Naive B cell (primary cell): ENCODE data around the gene ICAM2. TPM values are rescaled to one million over a fixed set of nuclear protein-coding genes. Genes with fewer than 3 reads are reported as not detected.
A peak's percentile ranks its signal among the peaks of the same experiment; 100 is the strongest.

Experiments
- ATAC-seq, 2 donors: fragments of 150-1000 bp; cut with Tn5 transposase; 2 replicates each; pipeline ENCODE4 v1.10.0; 2021; ENCODE audit warnings: low read depth in 2 of 2, mild to moderate bottlenecking in 2 of 2, moderate library complexity in 2 of 2
- DNase-seq: peaks from one replicate; pipeline ENCODE4 v3.0.0; 2022
- H3K27ac Mint-ChIP-seq, 6 donors: one replicate each; pipeline ENCODE4 v1.8.0; 2020 to 2022; ENCODE audit warnings: mild to moderate bottlenecking in 6 of 6, mixed read lengths in 6 of 6, moderate library complexity in 5 of 6, inconsistent platforms in 2 of 6
- H3K27me3 Mint-ChIP-seq, 3 donors: one replicate each; pipeline ENCODE4 v1.8.0; 2021 to 2022; ENCODE audit warnings: mixed read lengths in 3 of 3, mild to moderate bottlenecking in 1 of 3
- H3K36me3 Mint-ChIP-seq, 2 donors: one replicate each; pipeline ENCODE4 v1.8.0; 2020 to 2022; ENCODE audit warnings: mixed read lengths in 2 of 2, inconsistent platforms in 1 of 2, mild to moderate bottlenecking in 1 of 2
- H3K4me1 Mint-ChIP-seq, 3 donors: one replicate each; pipeline ENCODE4 v1.8.0; 2020 to 2022; ENCODE audit warnings: mixed read lengths in 3 of 3, inconsistent platforms in 1 of 3, mild to moderate bottlenecking in 1 of 3, moderate library complexity in 1 of 3
- H3K4me3 Mint-ChIP-seq, 8 donors: one replicate each; pipeline ENCODE4 v1.8.0; 2020 to 2022; ENCODE audit warnings: mild to moderate bottlenecking in 8 of 8, mixed read lengths in 8 of 8, moderate library complexity in 8 of 8, inconsistent platforms in 2 of 8
- H3K9me3 Mint-ChIP-seq, 7 donors: one replicate each; pipeline ENCODE4 v1.8.0; 2020 to 2022; ENCODE audit warnings: mixed read lengths in 7 of 7, mild to moderate bottlenecking in 5 of 7, inconsistent platforms in 2 of 7, moderate library complexity in 1 of 7
- polyA plus RNA-seq, 6 donors: library from polyadenylated mRNA; unstranded; fragments of 300-500 nt; fragmentation: Illumina TruSeq; gene quantifications; one replicate each; pipeline ENCODE4 v1.2.3, GENCODE V29; 2021; ENCODE audit warnings: low read depth in 6 of 6

ICAM2 gene
- polyA plus RNA-seq = 100 to 1,000 TPM; 214 to 346 (median 290) TPM

DNA sequence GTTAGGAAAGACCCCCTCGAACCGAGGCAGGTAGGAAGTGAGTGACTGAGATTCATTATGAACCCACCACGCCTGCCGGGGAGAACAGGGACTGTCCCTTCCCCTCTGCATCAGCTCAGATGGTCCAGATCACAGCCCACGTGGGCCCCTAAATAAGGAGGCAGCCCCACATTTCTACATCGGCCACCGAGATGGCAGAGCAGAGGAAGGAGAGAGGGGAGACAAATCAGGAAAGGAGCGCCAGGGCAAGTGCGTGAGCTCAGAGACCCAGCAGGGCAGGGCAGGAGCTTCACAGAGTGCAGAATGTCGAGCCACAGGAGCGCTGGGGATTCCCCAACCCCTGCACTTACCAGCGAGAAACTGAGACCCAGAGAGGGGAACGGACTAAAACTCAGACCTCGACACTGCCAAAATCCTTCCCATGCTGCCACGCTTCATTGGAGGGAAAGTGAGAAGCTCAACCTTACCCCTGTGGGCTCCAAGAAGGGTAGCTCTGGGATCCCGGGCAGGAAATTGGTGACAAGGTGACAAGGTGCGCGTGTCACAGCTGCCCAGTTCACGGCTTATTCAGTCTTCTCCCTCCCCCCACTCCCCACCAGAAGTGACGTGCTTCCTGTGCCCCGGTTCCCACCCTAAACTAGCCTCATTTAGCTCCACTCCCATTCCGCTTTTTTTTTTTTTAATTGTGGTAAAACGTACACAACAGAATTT is at the start of gene ICAM2:
TSS of gene ICAM2 (minus strand) at position 578 of the 711 bp plus-strand sequence. CDS start 13,942 bp downstream, outside the sequence.
- DNase-seq (peak; percentile 94), ATAC-seq (peak; percentile 77 to 78)
- H3K9me3 Mint-ChIP-seq = peaks cover 0 to 2% (median 0%) of the 10 kb centered on the region in 7 donors
- peak within 1 kb of the TSS; percentile 99 to 100 (median 100) for H3K27ac Mint-ChIP-seq
- H3K36me3 Mint-ChIP-seq = peaks cover 0 to 5% of the 10 kb centered on the region in 2 donors
- peak within 1 kb of the TSS; percentile 91 to 100 (median 97) for H3K4me3 Mint-ChIP-seq
- H3K27me3 Mint-ChIP-seq = no peaks in the 10 kb centered on the region
- H3K4me1 Mint-ChIP-seq = peaks cover 49 to 85% (median 65%) of the 10 kb centered on the region in 3 donors

DNA sequence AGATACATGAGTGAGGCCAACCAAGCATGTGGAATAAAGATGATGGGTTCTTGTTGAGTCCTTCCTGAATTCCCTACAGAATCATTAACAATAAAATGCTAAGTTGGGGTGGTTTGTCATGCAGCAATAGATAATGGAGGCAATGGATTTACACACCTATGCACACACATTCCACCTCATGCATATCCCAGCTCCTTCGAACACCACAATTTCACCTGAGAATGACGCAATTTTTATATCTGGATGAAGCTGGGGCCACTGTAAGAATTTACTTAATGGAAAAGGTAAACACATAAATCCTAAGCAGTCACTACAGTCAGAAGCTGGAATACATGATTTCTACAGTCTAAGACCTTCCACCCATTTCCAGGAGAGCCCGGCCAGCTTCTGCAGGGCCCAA is 49.8 kb upstream of the ICAM2 start:
- DNase-seq (no peak), ATAC-seq (no peak)
- Mint-ChIP-seq H3K36me3 (peaks cover 24 to 36% of the 10 kb centered on the region in 2 donors), H3K4me3 (no peak overlapping the region), H3K27ac (no peak overlapping the region), H3K9me3 (peaks cover 0 to 21% (median 15%) of the 10 kb centered on the region in 7 donors), H3K4me1 (peaks cover 8 to 20% (median 15%) of the 10 kb centered on the region in 3 donors), H3K27me3 (no peaks in the 10 kb centered on the region)

DNA sequence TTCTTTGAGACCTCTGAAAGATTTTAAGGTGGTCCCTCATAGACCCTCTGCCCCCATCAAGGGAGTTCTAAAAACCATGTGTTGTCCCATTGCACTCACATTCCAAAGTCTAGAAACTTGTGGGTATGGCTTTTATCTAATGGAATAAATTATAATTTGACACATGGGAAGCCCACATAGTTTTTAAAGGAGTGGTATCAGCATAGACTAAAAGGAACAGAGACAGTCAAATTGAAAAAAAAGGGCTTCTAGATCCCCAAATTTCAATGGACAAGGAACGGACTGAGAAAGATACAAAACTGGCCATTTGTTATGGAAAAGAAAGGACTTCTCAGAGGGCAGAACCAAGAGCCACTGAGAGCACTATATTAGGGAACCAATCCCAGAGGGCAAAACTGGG is 48.7 kb upstream of the ICAM2 start:
- ATAC-seq = no peak
- peaks cover 4 to 11% (median 10%) of the 10 kb centered on the region in 3 donors for H3K4me1 Mint-ChIP-seq
- H3K36me3 Mint-ChIP-seq = peaks cover 24 to 44% of the 10 kb centered on the region in 2 donors
- DNase-seq = no peak
- no peaks in the 10 kb centered on the region for H3K27me3 Mint-ChIP-seq
- H3K9me3 Mint-ChIP-seq = peaks cover 0 to 21% (median 15%) of the 10 kb centered on the region in 7 donors
- no peak overlapping the region for H3K4me3 Mint-ChIP-seq
- H3K27ac Mint-ChIP-seq = no peak overlapping the region

DNA sequence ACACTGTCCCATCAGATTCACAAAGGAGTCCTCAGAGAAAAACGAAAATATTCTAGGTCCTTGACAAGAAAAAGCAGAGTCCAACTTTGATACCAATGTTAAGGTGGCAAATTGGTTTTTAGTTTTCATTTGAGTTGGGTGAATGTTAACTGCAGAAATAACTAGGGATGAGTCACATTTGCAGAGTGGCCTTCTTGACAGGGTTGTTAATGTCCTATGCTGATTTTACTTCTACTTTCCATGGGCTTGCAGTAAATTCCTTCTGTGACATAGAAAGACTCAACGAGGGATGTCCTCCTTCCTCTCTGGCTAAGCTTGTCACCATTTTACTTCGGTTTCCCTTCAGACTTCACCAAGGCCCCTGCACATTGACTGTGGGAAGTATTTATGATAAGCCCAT is 47.2 kb upstream of the ICAM2 start:
- H3K4me1 Mint-ChIP-seq = peaks cover 13 to 15% (median 14%) of the 10 kb centered on the region in 3 donors
- no peak overlapping the region for H3K4me3 Mint-ChIP-seq
- peaks cover 0 to 21% (median 15%) of the 10 kb centered on the region in 7 donors for H3K9me3 Mint-ChIP-seq
- DNase-seq (no peak), ATAC-seq (no peak)
- H3K27me3 Mint-ChIP-seq = no peaks in the 10 kb centered on the region
- no peak overlapping the region for H3K27ac Mint-ChIP-seq
- H3K36me3 Mint-ChIP-seq = peaks cover 24 to 44% of the 10 kb centered on the region in 2 donors

DNA sequence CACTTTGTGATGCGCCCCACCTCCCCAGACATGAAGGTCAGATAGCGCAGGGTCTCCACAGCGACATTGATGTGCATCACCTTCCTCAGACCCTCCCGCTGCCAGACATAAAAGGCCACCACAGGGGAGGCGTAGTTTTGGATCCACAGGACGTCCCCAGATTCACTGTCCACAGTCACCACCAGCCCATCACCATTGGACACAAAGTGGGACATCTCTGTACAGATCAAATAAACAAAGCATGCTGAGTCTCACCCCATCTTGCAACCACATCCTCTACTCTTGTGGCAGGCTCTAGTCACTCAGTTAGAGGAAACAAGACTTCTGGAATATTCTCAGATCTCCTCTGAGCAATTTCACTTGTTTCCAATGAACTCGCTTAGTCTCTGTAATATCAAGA is 46.3 kb upstream of the ICAM2 start:
- Mint-ChIP-seq H3K27me3 (no peaks in the 10 kb centered on the region), H3K27ac (peak overlapping the region in 1 of 6 donors; percentile 26), H3K4me1 (peaks cover 12 to 18% (median 15%) of the 10 kb centered on the region in 3 donors), H3K36me3 (peaks cover 24 to 44% of the 10 kb centered on the region in 2 donors), H3K9me3 (peaks cover 0 to 21% (median 15%) of the 10 kb centered on the region in 7 donors), H3K4me3 (no peak overlapping the region)
- ATAC-seq (no peak), DNase-seq (no peak)

DNA sequence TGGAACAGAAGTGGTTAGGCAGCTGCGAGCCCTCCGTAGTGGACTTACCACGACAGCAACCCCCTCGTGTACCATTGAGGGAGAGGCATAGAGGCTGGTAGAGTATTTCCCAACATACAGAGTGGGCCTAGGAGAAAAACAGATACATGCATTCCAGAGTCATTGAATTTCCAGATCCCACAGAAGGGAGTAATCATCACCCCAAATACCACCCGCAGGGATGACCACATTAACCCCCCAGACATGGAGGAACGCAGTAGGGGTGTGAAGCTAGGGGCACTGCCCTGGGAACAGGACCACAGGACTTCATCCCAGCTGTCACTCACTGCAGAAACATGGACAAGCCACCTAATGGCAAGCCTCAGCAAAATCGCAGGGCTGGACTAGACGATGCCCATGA is 44.7 kb upstream of the ICAM2 start:
- H3K4me3 Mint-ChIP-seq = no peak overlapping the region
- H3K4me1 Mint-ChIP-seq = peaks cover 15 to 20% (median 18%) of the 10 kb centered on the region in 3 donors
- no peak for DNase-seq
- H3K27me3 Mint-ChIP-seq = no peaks in the 10 kb centered on the region
- peaks cover 22 to 37% of the 10 kb centered on the region in 2 donors for H3K36me3 Mint-ChIP-seq
- peak overlapping the region in 2 of 6 donors; percentile 23 to 54 for H3K27ac Mint-ChIP-seq
- no peak for ATAC-seq
- peaks cover 0 to 19% (median 14%) of the 10 kb centered on the region in 7 donors for H3K9me3 Mint-ChIP-seq

DNA sequence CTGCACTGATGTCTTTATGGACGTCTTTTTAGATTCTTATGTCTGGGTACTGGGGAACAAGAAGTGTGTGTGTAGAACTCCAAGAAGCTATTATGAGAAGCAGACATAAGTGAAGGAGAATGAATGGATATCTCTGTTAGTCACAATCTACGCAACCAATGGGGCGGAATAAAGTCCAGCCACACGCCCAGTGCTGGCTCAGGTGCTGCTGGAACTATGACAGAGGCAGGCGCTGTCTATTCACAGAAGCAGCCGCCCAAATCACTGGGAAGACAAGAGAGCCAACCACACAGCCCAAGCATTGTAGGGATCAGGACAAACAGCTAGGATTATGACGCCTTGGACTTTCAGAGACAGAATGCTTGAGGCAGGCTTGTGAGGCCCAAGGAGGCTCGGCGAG is 43.9 kb upstream of the ICAM2 start:
- Mint-ChIP-seq H3K36me3 (peaks cover 14 to 33% of the 10 kb centered on the region in 2 donors), H3K9me3 (peaks cover 0 to 11% (median 9%) of the 10 kb centered on the region in 7 donors), H3K4me1 (peaks cover 15 to 22% (median 18%) of the 10 kb centered on the region in 3 donors), H3K27me3 (no peaks in the 10 kb centered on the region), H3K4me3 (no peak overlapping the region), H3K27ac (no peak overlapping the region)
- DNase-seq (no peak), ATAC-seq (no peak)

DNA sequence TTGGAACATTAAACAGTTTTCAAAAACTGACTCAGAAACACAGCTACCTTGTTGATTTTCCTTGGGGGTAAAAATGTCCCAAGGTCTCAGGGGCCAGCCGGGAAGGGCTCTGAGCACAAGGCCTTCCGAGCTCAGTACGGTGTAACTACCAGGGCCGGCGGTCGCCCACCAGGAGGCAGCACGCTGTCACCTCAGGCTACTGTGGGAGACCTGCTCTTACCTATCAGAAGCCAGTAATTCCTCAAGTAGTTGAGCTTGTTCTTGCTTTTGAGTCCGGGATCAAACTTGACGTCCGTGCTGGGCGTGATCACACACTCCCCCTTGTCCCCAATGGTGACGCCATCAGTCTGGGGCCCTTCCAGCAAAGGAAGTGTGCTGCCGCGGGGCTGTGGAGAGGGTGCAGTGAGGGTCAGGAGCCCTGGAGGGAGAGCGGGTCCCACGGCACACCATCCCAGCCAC is 43.4 kb upstream of the ICAM2 start:
- DNase-seq (peak; percentile 7), ATAC-seq (peak; percentile 74 to 84)
- Mint-ChIP-seq H3K4me1 (peaks cover 15 to 22% (median 18%) of the 10 kb centered on the region in 3 donors), H3K9me3 (peaks cover 0 to 7% (median 5%) of the 10 kb centered on the region in 7 donors), H3K4me3 (no peak overlapping the region), H3K27ac (peak overlapping the region in 1 of 6 donors; percentile 48), H3K36me3 (peaks cover 12 to 29% of the 10 kb centered on the region in 2 donors), H3K27me3 (no peaks in the 10 kb centered on the region)

DNA sequence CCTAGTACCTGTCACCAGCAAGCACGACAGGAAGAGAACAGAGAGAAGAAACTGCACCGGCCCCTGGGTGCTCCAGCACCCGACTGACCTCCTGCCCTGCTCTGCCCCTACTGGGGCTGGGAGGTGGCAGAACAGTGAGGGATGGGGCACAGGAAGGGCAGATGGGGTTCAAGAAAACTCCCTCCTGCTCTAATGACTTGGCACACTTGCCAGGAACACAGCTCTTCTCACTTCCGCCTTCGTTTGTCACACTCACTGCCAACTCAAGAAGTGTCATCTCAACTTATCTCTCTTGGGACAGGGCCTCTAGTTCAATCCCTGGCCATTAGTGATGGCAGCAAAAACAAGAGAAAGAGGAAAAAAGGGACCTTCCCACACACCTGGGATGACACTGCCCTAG is 42.7 kb upstream of the ICAM2 start:
- H3K36me3 Mint-ChIP-seq = peaks cover 6 to 23% of the 10 kb centered on the region in 2 donors

DNA sequence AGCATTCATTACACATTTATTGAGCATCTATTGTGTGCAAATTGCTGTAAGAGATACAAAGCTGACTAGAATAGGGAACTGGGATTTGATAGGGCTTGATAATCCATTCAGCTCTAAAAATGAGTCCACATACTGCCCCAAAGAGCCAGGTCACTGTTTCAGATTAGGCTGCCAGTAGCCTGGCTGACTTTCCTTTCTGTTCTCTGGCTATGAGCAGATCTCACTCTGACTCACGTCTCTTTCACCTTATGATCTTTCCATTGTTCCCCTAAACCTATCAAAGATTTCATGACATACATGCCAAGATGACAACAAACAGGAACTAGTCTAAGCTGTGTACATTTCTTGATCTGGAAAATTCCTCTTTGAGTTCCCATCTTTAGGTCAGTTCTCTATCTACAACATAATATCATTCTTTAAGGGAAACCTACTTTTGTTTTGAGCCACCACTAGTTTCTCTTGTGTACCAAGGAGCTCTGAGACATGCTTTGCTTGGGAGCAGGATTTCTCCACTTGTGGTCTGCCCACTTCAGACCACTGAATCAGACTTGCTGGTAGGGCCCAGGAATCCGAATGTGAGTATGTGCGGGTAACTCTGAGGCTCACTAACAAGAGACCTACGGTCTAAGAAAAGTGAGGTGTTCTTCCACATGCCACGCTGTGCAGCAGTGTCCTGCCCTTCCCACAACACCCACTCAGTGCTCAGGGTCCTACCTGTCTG is 40.9 kb upstream of the ICAM2 start:
- ATAC-seq (no peak), DNase-seq (no peak)
- Mint-ChIP-seq H3K36me3 (peaks cover 6 to 15% of the 10 kb centered on the region in 2 donors), H3K27me3 (no peaks in the 10 kb centered on the region), H3K27ac (no peak overlapping the region), H3K4me1 (peaks cover 21 to 28% (median 27%) of the 10 kb centered on the region in 3 donors), H3K4me3 (peak overlapping the region in 1 of 8 donors; percentile 51), H3K9me3 (no peaks in the 10 kb centered on the region)

More for the DNA sequence above, 42.7 kb upstream of the ICAM2 start:
- peak overlapping the region in 3 of 6 donors; percentile 12 to 84 (median 48) for H3K27ac Mint-ChIP-seq
- no peak overlapping the region for H3K4me3 Mint-ChIP-seq
- DNase-seq = no peak
- H3K9me3 Mint-ChIP-seq = no peaks in the 10 kb centered on the region
- peaks cover 15 to 22% (median 18%) of the 10 kb centered on the region in 3 donors for H3K4me1 Mint-ChIP-seq
- peak; percentile 73 to 77 for ATAC-seq
- no peaks in the 10 kb centered on the region for H3K27me3 Mint-ChIP-seq

DNA sequence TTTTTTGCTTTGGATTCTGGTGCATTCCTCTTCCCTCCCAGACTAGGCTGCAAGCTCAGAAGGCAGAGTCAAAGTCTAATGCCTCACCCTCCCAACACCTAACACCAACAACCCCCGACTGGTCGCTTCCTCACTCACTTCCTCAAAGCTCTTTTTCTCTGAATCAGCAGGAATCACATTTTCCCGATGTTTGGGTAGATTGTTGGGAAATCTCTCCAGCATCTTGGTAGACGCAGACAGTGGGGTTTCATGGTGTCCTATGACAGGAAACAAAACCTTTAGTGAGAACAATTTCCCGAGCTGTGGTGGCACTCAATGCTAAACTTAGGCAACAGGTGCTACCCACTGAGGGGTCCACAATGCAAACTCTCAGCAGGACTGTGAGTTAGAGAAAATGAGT is 39.9 kb upstream of the ICAM2 start:
- DNase-seq = no peak
- no peak for ATAC-seq
- H3K27ac Mint-ChIP-seq = peak overlapping the region in 2 of 6 donors; percentile 45 to 80
- no peaks in the 10 kb centered on the region for H3K27me3 Mint-ChIP-seq
- H3K4me1 Mint-ChIP-seq = peaks cover 28 to 32% (median 30%) of the 10 kb centered on the region in 3 donors
- no peaks in the 10 kb centered on the region for H3K9me3 Mint-ChIP-seq
- peaks cover 6 to 15% of the 10 kb centered on the region in 2 donors for H3K36me3 Mint-ChIP-seq
- no peak overlapping the region for H3K4me3 Mint-ChIP-seq

DNA sequence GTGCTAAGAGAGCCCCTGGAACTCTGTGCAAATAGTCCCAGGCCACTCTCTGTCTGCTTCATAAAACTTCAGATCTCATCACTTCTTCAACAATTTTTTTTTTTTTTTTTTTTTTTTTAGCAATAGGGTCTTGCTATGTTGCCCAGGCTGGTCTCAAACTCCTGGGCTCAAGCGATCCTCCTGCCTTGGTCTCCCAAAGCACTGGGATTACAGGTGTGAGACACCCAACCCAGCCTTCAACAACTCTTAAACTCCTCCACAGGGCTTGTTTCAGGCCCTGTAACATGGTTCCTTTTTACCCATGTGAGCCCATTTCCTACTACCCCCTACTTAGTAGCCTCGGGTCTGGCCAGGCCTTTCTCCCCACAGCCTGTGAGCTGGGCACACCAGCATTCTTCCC is 39.3 kb upstream of the ICAM2 start:
- Mint-ChIP-seq H3K4me1 (peaks cover 28 to 32% (median 30%) of the 10 kb centered on the region in 3 donors), H3K4me3 (no peak overlapping the region), H3K36me3 (peaks cover 6 to 14% of the 10 kb centered on the region in 2 donors), H3K27me3 (no peaks in the 10 kb centered on the region), H3K27ac (no peak overlapping the region), H3K9me3 (no peaks in the 10 kb centered on the region)
- ATAC-seq (no peak), DNase-seq (no peak)

DNA sequence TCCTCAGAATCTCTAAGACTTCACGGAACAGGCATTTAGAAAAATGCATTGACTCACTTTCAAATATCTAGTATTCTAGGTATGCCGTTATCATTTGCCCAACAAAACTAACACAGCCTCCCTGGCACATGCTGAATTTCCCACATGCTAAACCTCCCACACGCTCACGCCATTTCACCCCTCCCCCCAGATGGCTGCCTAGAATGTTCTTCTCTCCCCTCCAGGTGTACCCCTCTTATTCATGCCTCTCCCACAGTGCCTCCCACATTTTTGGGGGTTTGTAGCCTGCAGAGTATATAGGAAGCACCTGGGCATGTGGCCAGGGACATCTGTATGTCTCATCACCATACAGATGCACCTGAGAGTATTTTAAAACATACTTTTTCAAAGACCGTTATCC is 38.2 kb upstream of the ICAM2 start:
- Mint-ChIP-seq H3K27ac (peak overlapping the region in 1 of 6 donors; percentile 6), H3K4me3 (no peak overlapping the region), H3K9me3 (no peaks in the 10 kb centered on the region), H3K4me1 (peaks cover 22 to 29% (median 26%) of the 10 kb centered on the region in 3 donors), H3K36me3 (peaks cover 6 to 8% of the 10 kb centered on the region in 2 donors), H3K27me3 (no peaks in the 10 kb centered on the region)
- ATAC-seq (no peak), DNase-seq (no peak)
